ENCODE measurements around the gene MICAL2.

The MICAL2 gene

DNA sequence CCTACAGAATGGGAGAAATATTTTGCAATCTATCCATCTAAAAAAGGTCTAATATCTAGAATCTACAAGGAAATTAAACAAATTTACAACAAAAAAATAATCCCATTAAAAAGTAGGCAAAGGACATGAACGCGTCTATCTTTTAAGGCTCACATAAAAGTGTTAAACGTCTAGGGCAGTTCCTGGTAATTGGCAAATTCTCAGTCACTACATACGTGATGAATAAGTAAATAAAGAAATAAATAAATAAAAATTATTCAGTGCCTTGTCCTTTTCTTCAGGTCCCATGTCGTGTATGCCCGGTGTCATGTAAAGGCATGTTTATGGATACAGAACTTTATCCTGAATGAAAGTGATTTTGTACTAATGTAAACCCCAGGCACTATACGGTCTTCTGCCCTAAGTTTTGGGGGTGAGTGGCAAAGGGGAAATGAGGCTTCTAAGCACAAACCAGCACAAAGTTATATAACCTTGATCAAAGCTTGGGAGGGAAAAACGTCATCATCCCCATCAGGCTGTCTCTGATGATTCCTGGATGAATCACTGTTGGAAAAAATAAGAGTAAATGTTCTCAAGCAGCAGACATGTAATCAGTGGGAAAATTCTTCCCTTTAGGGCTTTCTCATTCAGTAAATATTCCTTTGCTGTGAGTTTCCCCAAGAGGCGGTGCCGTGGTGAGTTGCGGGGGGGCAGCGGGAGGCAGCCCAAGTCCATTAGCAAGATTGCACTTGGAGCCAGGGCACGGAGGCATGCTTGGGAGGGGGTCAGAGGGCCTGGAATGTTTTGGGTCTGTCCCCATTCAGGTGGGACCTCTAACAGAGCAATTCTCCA, 30.4 kb upstream of the MICAL2 start:
- DNase-seq (ENCODE audit: low read depth): no peak
- H3K4me3 ChIP-seq (ENCODE audit: low read depth, low read length): no peak overlapping the region
- TF ChIP-seq, protein P1, sequence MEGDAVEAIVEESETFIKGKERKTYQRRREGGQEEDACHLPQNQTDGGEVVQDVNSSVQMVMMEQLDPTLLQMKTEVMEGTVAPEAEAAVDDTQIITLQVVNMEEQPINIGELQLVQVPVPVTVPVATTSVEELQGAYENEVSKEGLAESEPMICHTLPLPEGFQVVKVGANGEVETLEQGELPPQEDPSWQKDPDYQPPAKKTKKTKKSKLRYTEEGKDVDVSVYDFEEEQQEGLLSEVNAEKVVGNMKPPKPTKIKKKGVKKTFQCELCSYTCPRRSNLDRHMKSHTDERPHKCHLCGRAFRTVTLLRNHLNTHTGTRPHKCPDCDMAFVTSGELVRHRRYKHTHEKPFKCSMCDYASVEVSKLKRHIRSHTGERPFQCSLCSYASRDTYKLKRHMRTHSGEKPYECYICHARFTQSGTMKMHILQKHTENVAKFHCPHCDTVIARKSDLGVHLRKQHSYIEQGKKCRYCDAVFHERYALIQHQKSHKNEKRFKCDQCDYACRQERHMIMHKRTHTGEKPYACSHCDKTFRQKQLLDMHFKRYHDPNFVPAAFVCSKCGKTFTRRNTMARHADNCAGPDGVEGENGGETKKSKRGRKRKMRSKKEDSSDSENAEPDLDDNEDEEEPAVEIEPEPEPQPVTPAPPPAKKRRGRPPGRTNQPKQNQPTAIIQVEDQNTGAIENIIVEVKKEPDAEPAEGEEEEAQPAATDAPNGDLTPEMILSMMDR (IDR thresholded peaks at IDR 0.05; ENCODE audit: low read depth, low read length, missing control alignments): no peak

DNA sequence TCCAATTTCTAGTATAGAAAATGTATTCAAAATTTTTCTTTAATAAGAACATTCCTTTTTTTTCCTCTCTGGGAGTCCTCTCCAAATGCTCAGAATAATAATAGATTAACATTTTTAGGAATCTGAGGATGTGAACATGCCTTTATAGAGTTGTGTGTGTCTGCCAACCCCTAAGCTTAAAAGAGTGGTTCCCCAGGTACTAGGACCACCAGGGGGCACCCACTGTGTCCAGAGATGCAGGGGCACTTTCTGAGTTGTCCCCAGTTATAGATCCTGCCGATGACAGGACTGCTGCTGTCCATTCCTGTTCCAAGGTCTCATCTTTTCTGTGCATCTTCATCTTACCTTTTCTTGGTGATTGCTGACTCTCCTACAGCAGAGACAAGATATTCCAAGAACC, 27.0 kb upstream of the MICAL2 start:
- H3K4me3 ChIP-seq (ENCODE audit: low read depth, low read length): no peak overlapping the region
- DNase-seq (ENCODE audit: low read depth): no peak
- TF ChIP-seq, protein P1 (IDR thresholded peaks at IDR 0.05; ENCODE audit: low read depth, low read length, missing control alignments): peak; percentile 13

DNA sequence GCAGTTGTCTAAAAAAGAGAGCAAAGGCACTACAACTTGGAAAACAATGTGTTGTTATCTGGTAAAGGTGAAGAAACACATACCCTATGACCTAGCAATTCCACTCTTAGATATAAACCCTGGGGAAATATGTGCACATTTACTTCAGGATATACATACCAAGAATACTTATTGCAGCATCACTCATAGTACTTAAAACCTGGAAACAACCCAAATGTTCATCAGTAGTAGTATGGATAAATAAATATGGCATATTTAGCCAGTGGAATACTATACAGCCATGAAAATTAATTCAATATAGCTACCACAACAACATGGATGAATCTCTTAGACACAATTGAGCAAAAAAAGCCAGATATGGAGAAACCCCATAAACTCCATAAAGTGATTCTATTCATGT, 26.1 kb upstream of the MICAL2 start:
- no peak for DNase-seq (ENCODE audit: low read depth)
- TF ChIP-seq, protein P1 (IDR thresholded peaks at IDR 0.05; ENCODE audit: low read depth, low read length, missing control alignments): no peak
- no peak overlapping the region for H3K4me3 ChIP-seq (ENCODE audit: low read depth, low read length)

DNA sequence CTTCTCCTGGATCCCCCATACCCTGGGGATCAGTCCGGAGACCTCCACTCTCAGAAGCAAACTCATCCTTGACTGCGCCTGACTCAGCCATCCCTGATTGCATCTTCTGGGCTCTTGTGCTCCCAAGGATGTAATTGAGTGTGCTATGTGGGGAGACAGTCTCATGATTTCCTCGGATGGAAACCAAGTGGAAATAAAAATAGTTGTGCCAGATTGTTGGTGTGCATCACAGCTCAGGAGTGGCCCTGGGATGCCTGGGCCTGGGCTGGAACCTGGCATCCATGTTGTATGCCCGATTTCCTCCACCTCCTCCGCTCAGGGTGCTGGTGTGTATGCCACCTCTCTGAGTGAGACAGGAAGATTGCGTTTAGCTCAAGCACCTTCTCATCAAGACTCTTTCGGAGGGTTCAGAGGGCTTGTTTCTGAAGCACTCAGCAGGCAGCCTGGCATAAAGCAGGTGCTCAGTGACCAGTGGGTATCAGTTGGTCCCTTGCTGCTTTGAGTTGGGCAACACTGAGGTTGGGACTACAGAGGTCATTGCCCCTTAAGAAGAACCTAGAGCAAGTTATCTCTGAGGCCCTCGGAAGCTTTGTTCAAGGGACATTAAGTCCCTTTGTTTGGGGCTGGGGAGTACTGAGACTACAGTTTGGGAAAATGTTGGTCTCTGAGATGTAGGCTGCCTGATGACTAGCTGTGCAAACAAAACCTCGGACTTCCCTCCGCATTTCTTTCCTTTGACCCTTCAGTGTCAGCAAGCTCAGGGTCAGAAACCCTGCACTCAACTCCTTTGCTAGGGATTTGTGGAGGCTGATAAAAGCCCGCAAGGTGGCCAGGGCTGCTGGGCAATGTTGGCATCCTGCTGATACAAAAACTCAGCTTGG, 24.8 kb upstream of the MICAL2 start:
- H3K4me3 ChIP-seq (ENCODE audit: low read depth, low read length): no peak overlapping the region
- TF ChIP-seq, protein P1 (IDR thresholded peaks at IDR 0.05; ENCODE audit: low read depth, low read length, missing control alignments): no peak
- DNase-seq (ENCODE audit: low read depth): no peak

DNA sequence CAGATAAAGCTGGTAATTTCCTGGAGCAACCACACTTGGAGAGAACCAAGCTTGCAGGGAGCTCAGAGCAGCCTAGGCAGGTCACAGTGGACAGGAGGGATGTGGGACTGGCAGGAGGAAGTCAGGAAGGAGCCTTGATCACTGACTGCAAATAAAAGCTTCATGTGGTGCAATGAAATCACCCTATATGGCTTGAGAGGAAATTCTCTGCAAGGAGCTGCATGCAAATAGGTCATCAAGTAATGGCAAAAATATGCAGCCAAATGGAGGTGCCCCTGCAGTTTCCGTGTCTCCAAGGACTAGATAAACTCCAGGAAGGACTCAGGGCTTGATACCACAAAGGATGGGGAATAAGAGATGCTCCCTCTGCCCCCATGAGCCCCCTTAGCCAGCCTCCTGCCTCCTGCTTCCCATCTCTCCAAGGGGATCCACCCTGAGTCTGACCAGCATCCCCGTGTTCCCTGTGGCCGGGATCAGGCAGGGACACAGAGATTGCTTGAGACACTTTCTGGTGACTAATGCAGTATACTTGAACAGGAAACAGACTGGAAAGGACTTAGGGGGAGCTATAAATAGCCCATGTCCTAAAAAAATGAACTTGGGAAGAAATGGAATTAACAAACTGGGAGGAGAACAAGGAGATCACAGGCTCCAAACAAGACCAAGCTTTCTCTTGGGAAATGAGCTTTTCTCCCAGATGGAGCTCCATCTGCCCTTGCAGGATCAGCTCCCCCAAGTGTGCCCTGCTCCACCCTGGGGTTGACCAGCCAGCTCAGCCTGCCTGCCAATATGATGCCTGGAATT, 23.9 kb upstream of the MICAL2 start:
- no peak overlapping the region for H3K4me3 ChIP-seq (ENCODE audit: low read depth, low read length)
- DNase-seq (ENCODE audit: low read depth): no peak
- TF ChIP-seq, protein P1 (IDR thresholded peaks at IDR 0.05; ENCODE audit: low read depth, low read length, missing control alignments): no peak

DNA sequence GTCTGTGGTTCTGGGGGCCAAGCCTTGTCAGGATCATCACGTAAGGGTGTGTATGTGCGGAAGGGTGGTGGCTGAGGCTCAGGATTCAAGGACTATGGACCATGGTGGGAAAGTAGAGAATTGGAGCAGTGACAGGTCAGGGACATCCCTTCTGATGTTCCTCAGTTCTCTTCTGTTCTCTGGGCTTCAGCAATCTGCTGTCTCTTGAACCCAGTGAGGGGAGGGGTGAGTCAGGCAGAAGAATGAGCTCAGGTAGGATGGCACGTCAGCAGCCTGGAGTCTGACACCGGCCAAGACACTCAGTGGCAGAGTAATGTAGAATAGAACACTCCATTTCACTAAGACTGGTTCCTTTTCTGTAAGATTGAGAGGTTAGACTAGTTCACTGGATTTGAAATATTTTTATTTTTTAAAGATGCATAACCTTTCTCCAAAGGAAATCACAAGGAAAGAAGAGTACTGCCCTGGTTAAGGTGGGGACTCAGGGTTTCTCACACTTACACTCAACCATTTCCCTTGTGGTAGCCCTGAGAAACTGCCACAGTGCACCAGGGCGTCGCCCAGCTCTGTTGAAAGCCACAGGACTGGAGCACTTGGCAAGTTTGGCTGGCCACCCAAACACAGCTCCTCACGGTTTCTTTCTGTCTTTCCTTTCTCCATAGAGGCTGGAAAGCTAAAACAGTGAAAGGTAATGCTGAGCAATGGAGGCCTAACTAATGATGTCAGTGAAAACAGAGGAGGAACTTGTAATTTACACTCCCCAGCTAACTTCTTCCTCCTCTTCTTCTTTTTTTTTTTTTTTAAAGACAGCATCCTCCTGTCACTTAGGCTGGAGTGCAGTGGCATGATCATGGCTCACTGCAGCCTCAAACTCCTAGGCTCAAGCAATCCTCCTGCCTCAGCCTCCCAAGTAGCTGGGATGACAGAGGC, 23.1 kb upstream of the MICAL2 start:
- DNase-seq (ENCODE audit: low read depth): no peak

More for the DNA sequence above, 23.1 kb upstream of the MICAL2 start:
- no peak overlapping the region for H3K4me3 ChIP-seq (ENCODE audit: low read depth, low read length)
- TF ChIP-seq, protein P1 (IDR thresholded peaks at IDR 0.05; ENCODE audit: low read depth, low read length, missing control alignments): peak; percentile 26

Measured in GM12864 (cell line).